Thyroid gland (tissue), 4 donors: ENCODE measurements around the gene KIF18B. TPM values are rescaled to one million over a fixed set of nuclear protein-coding genes. Genes with fewer than 3 reads are reported as not detected.

Experiments used
- DNase-seq, 2 donors: peaks; one replicate each; pipeline ENCODE4 v3.0.0-alpha.2; 2019
- H3K27ac ChIP-seq, 3 donors: fragments of 200-600 bp; sonication (generic); 1 replicate in 2 of 3; 2 replicates in 1 of 3; pipeline ENCODE4 v1.5.1; 2016 to 2019; ENCODE audit warnings: mild to moderate bottlenecking in 1 of 3, moderate library complexity in 1 of 3
- H3K27me3 ChIP-seq: fragments of 200-600 bp; sonication (generic); one replicate; pipeline ENCODE4 v1.5.1; 2019
- H3K36me3 ChIP-seq, 2 donors: fragments of 200-600 bp; sonication (generic); one replicate each; pipeline ENCODE4 v1.5.1; 2016 to 2019
- H3K4me1 ChIP-seq, 2 donors: fragments of 200-600 bp; sonication (generic); one replicate each; pipeline ENCODE4 v1.5.1; 2017 to 2019
- H3K4me3 ChIP-seq, 3 donors: fragments of 200-600 bp; sonication (generic); replicated peaks in 1 of 3; 1 replicate in 2 of 3; 2 replicates in 1 of 3; pipeline ENCODE4 v1.5.1; 2016; ENCODE audit warnings: mild to moderate bottlenecking in 1 of 3
- H3K9me3 ChIP-seq: fragments of 200-600 bp; sonication (generic); one replicate; pipeline ENCODE4 v1.5.1; 2017
- CTCF ChIP-seq, 6 experiments: fragments of 200-600 bp in 3 of 6; fragments of 450-650 bp in 3 of 6; sonication (generic) in 3 of 6; IDR thresholded peaks; one replicate each; pipeline ENCODE4 v1.5.1; 2016 to 2019; ENCODE audit warnings: antibody characterized with exemption in 6 of 6, mild to moderate bottlenecking in 2 of 6, inconsistent platforms in 1 of 6, moderate library complexity in 1 of 6
- POLR2A ChIP-seq, 2 donors: fragments of 450-650 bp; IDR thresholded peaks; one replicate each; pipeline ENCODE4 v1.6.1; 2017; ENCODE audit warnings: antibody characterized with exemption in 2 of 2, mild to moderate bottlenecking in 2 of 2, moderate library complexity in 1 of 2
- WGBS, 2 donors: methylation state at CpG; one replicate each; pipeline ENCODE4 v1.1.5; 2017; 5-methylcytosine and 5-hydroxymethylcytosine counted together
- intact Hi-C: fragments of 100-400 bp; cut with DNase I; formaldehyde crosslinking; loops from one replicate; pipeline ENCODE4 v1.15.1; 2023
- total RNA-seq, 4 donors: library from RNA; depleted of rRNA; stranded (reverse); fragments of >200 nt; gene quantifications; one replicate each; pipeline ENCODE4 v1.2.3, GENCODE V29; 2016

Gene KIF18B
- total RNA-seq, 4 donors from 2014 or later: 0.11 to 0.50 (median 0.34) TPM; not detected in 1

GRCh38 chr17:44981221-44981968 is 33.8 kb upstream of the KIF18B start:
- no peaks in the 10 kb centered on the region for H3K4me1 ChIP-seq
- WGBS, 2 donors: 56 to 67% methylated on average over 12 of the region's 12 CpGs
- intact Hi-C loops: no loop called here
- H3K27me3 ChIP-seq: no peaks in the 10 kb centered on the region
- no peaks in the 10 kb centered on the region for H3K9me3 ChIP-seq
- H3K4me3 ChIP-seq: no peak overlapping the region
- H3K36me3 ChIP-seq: no peaks in the 10 kb centered on the region
- TF ChIP-seq CTCF (IDR thresholded peaks at IDR 0.05) (no peak), POLR2A (IDR thresholded peaks at IDR 0.05) (no peak)
- no peak overlapping the region for H3K27ac ChIP-seq
- DNase-seq: no peak

GRCh38 chr17:44979426-44979995 is 31.9 kb upstream of the KIF18B start:
- no peaks in the 10 kb centered on the region for H3K27me3 ChIP-seq
- TF ChIP-seq CTCF (IDR thresholded peaks at IDR 0.05): no peak
- TF ChIP-seq POLR2A (IDR thresholded peaks at IDR 0.05): no peak
- no peaks in the 10 kb centered on the region for H3K9me3 ChIP-seq
- no peak for DNase-seq
- 68 to 77% methylated on average over 9 of the region's 9 CpGs for WGBS, 2 donors
- no peaks in the 10 kb centered on the region for H3K4me1 ChIP-seq
- H3K27ac ChIP-seq: no peak overlapping the region
- H3K4me3 ChIP-seq: no peak overlapping the region
- intact Hi-C loops: no loop called here
- no peaks in the 10 kb centered on the region for H3K36me3 ChIP-seq

- WGBS, 2 donors: 88 to 93% methylated on average over 5 of the region's 5 CpGs
- Histone ChIP-seq H3K4me1 (no peaks in the 10 kb centered on the region), H3K27ac (no peak overlapping the region), H3K36me3 (no peaks in the 10 kb centered on the region), H3K4me3 (no peak overlapping the region), H3K27me3 (no peaks in the 10 kb centered on the region), H3K9me3 (no peaks in the 10 kb centered on the region)
- TF ChIP-seq POLR2A (IDR thresholded peaks at IDR 0.05) (no peak), CTCF (IDR thresholded peaks at IDR 0.05) (no peak)
- no peak for DNase-seq
- intact Hi-C loops: no loop called here
These were observed 31.2 kb upstream of the KIF18B start for GRCh38 chr17:44978807-44979206.

- no peaks in the 10 kb centered on the region for H3K27me3 ChIP-seq
- no peaks in the 10 kb centered on the region for H3K36me3 ChIP-seq
- 56 to 57% methylated on average over 7 of the region's 7 CpGs for whole genome bisulfite sequencing, 2 donors
- TF ChIP-seq CTCF (IDR thresholded peaks at IDR 0.05): no peak
- TF ChIP-seq POLR2A (IDR thresholded peaks at IDR 0.05): no peak
- no peaks in the 10 kb centered on the region for H3K9me3 ChIP-seq
- H3K4me3 ChIP-seq: no peak overlapping the region
- intact Hi-C loops: no loop called here
- DNase-seq: no peak
- no peak overlapping the region for H3K27ac ChIP-seq
- no peaks in the 10 kb centered on the region for H3K4me1 ChIP-seq
These were observed 30.4 kb upstream of the KIF18B start for GRCh38 chr17:44977814-44978550.

GRCh38 chr17:44977065-44977464 is 29.5 kb upstream of the KIF18B start:
- H3K27ac ChIP-seq: no peak overlapping the region
- intact Hi-C loops: no loop called here

More at GRCh38 chr17:44977065-44977464, 29.5 kb upstream of the KIF18B start:
- Histone ChIP-seq H3K4me1 (no peaks in the 10 kb centered on the region), H3K36me3 (no peaks in the 10 kb centered on the region), H3K9me3 (no peaks in the 10 kb centered on the region), H3K27me3 (no peaks in the 10 kb centered on the region), H3K4me3 (no peak overlapping the region)
- 67 to 79% methylated on average over 3 of the region's 3 CpGs for WGBS, 2 donors
- DNase-seq: no peak
- TF ChIP-seq POLR2A (IDR thresholded peaks at IDR 0.05): no peak
- no peak for TF ChIP-seq CTCF (IDR thresholded peaks at IDR 0.05)
